Prostate gland (tissue), 2 donors: ENCODE results near the gene TUBB2B. TPM values are rescaled to one million over a fixed set of nuclear protein-coding genes. Genes with fewer than 3 reads are reported as not detected.

Experiments
- DNase-seq: peaks from one replicate; pipeline ENCODE4 v3.0.0-alpha.2; 2019; ENCODE audit warnings: low spot score
- H3K27ac ChIP-seq, 2 donors: fragments of 200-600 bp; sonication (generic); 2 replicates each; pipeline ENCODE4 v1.5.1; 2017 to 2019
- H3K27me3 ChIP-seq: fragments of 200-600 bp; sonication (generic); replicated peaks from 2 replicates; pipeline ENCODE4 v1.5.1; 2019; ENCODE audit not compliant: insufficient read depth
- H3K36me3 ChIP-seq, 2 donors: fragments of 200-600 bp; sonication (generic); 1 replicate in 1 of 2; 2 replicates in 1 of 2; pipeline versions ENCODE4 v1.5.1 to v1.8.1; 2017 to 2019
- H3K4me1 ChIP-seq: fragments of 200-600 bp; sonication (generic); replicated peaks from 2 replicates; pipeline ENCODE4 v1.5.1; 2019
- H3K4me3 ChIP-seq, 2 donors: fragments of 200-600 bp; sonication (generic); 2 replicates each; pipeline ENCODE4 v1.5.1; 2017 to 2019
- H3K9me3 ChIP-seq: fragments of 200-600 bp; sonication (generic); 2 replicates; pipeline ENCODE4 v1.5.1; 2017
- POLR2A ChIP-seq: fragments of 450-650 bp; IDR thresholded peaks from one replicate; pipeline ENCODE4 v1.6.1; 2016; ENCODE audit warnings: antibody characterized with exemption, mild to moderate bottlenecking
- POLR2AphosphoS5 ChIP-seq: sonication (generic); formaldehyde crosslinking; IDR thresholded peaks from one replicate; pipeline ENCODE4 v1.6.1; 2017; ENCODE audit warnings: antibody characterized with exemption
- WGBS: methylation state at CpG from one replicate; pipeline ENCODE4 v1.1.5; 2018; 5-methylcytosine and 5-hydroxymethylcytosine counted together
- intact Hi-C: fragments of 100-400 bp; cut with DNase I; formaldehyde crosslinking; loops from one replicate; pipeline ENCODE4 v1.14.2; 2022
- total RNA-seq, 2 donors: library from RNA; depleted of rRNA; stranded (reverse); fragments of >200 nt; gene quantifications; one replicate each; pipeline ENCODE4 v1.1.0, GENCODE V29; 2016
- TF ChIP-seq, protein P1 (sequence below), 4 experiments: fragments of 200-600 bp in 2 of 4; fragments of 450-650 bp in 2 of 4; sonication (generic) in 2 of 4; IDR thresholded peaks; 1 replicate in 3 of 4; 2 replicates in 1 of 4; pipeline ENCODE4 v1.5.1; 2016 to 2019; ENCODE audit warnings: antibody characterized with exemption in 4 of 4, mild to moderate bottlenecking in 2 of 4, moderate library complexity in 2 of 4

Gene TUBB2B
- total RNA-seq, 2 donors from 2014 or later: 3.9 to 4.5 TPM

DNA sequence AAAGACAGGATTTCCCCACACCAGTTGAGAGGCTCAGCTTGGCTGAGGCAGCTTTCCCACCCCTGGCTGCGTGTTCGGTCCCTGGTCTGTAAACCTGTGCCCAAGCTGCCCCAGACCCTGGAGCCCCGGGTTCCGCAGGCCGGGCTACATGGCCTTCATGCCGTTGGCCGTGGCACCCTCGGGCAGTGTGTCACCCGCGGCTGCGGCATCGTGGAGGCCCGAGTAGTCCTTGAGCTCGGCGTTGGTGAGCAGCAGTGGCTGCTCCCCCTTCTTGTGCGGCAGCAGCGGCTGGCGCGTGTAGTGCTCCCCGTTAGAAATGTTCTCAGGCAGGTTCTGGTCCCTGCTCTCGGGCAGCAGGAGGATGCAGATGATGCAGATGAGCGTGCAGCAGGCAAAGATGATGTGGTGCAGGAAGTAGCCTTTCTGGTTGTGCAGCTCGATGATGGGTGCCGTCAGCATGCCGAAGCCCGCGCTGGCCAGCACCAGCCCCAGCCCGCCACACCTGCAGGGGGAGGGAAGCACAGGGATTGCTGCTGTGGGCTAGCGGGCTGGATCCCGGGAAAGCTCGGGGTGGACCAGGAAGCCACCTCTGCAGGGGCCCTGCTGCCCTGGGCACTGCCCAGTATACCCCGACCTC, 45.6 kb upstream of the TUBB2B start:
- Histone ChIP-seq H3K4me1 (no peaks in the 10 kb centered on the region), H3K4me3 (no peak overlapping the region), H3K27me3 (no peaks in the 10 kb centered on the region), H3K9me3 (no peaks in the 10 kb centered on the region), H3K27ac (no peak overlapping the region), H3K36me3 (no peaks in the 10 kb centered on the region)
- TF ChIP-seq POLR2AphosphoS5 (no peak), POLR2A (no peak)
- TF ChIP-seq, protein P1, sequence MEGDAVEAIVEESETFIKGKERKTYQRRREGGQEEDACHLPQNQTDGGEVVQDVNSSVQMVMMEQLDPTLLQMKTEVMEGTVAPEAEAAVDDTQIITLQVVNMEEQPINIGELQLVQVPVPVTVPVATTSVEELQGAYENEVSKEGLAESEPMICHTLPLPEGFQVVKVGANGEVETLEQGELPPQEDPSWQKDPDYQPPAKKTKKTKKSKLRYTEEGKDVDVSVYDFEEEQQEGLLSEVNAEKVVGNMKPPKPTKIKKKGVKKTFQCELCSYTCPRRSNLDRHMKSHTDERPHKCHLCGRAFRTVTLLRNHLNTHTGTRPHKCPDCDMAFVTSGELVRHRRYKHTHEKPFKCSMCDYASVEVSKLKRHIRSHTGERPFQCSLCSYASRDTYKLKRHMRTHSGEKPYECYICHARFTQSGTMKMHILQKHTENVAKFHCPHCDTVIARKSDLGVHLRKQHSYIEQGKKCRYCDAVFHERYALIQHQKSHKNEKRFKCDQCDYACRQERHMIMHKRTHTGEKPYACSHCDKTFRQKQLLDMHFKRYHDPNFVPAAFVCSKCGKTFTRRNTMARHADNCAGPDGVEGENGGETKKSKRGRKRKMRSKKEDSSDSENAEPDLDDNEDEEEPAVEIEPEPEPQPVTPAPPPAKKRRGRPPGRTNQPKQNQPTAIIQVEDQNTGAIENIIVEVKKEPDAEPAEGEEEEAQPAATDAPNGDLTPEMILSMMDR (IDR thresholded peaks at IDR 0.05): no peak
- WGBS: 87% methylated on average over 27 of the region's 32 CpGs
- DNase-seq: no peak
- intact Hi-C loops: no loop called here

DNA sequence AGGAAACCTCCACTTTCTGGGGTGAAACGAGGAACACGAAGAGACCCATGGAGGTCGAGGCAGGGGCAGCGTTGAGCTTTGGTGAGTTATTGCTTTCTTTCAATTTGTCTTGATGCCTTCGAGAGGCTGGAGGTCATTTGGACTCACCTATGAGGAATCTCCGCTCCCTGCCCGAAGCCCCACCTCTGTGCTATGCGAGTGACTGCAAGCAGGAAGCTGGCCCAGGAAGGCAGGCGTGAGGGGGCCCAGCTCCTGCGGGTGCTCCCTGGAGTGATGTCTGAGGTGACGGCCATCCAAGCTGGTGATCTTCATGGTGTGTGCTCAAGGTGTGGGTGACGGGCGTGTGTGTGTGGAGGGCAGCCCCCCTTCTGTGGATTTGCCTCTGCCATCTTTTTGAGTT, 44.3 kb upstream of the TUBB2B start:
- no peak for TF ChIP-seq POLR2AphosphoS5
- no peak for TF ChIP-seq POLR2A
- TF ChIP-seq, protein P1 (IDR thresholded peaks at IDR 0.05): no peak
- no peaks in the 10 kb centered on the region for H3K36me3 ChIP-seq
- intact Hi-C loops: no loop called here
- no peak overlapping the region for H3K4me3 ChIP-seq
- H3K27me3 ChIP-seq: no peaks in the 10 kb centered on the region
- WGBS: 90% methylated on average over 13 of the region's 13 CpGs
- no peaks in the 10 kb centered on the region for H3K4me1 ChIP-seq
- H3K9me3 ChIP-seq: no peaks in the 10 kb centered on the region
- H3K27ac ChIP-seq: no peak overlapping the region
- no peak for DNase-seq

DNA sequence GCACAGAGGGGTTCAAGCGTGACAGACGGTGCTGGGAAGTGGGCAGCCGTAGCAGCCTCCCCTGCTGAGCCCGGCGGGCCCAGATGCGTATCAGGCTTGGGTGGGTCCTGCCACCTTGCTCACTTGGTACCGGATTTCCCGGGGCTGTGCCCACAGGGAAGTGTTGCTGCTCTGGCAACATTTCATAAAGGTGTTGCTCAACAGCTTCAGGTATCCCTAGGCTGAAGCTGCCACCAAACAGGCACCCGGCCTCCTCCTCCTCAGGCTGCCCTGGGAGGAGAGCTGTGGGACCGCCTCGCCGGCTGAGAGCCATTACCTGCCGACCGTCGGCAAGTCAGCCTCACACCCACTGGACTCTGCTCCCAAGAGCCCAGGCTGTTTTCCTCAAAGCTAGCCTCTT, 42.8 kb upstream of the TUBB2B start:
- Histone ChIP-seq H3K36me3 (no peaks in the 10 kb centered on the region), H3K27ac (no peak overlapping the region), H3K27me3 (no peaks in the 10 kb centered on the region), H3K9me3 (no peaks in the 10 kb centered on the region), H3K4me3 (no peak overlapping the region), H3K4me1 (no peaks in the 10 kb centered on the region)
- intact Hi-C loops: no loop called here
- WGBS: 72% methylated on average over 14 of the region's 15 CpGs
- TF ChIP-seq, protein P1 (IDR thresholded peaks at IDR 0.05): no peak
- TF ChIP-seq POLR2A: no peak
- TF ChIP-seq POLR2AphosphoS5: no peak
- DNase-seq: no peak

DNA sequence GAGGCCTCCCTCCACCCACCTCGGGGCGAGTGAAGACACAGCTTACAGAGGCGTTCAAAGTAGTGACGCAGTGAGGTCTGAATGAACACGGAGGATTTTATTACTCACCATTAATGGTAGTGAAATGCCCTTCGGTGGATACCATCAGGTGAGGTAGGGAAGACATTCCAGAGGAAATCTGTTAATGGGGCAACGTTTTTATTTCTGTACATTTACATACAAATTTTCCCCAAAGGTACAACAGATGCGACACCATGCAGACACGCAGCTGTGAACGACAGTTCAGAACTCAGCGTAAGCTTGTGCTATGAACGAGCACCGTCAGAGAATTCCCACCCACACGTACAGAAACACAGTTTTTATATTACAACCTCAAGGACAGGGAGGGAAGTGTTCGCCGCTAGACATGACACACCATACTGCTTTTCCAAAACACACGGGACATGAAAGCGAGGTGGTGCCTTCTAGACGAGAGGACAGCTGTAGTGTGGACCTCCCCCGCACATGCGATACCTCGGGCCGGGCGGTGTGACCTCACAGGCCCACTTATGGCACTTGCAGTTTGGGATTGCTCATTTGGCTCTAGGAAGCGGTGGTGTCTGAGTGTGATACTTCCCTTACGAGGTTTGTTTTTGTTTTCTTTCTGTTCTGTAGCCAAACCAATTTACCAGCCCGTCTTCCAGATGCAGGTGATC, 42.0 kb upstream of the TUBB2B start:
- Histone ChIP-seq H3K27ac (no peak overlapping the region), H3K9me3 (no peaks in the 10 kb centered on the region), H3K27me3 (no peaks in the 10 kb centered on the region), H3K4me3 (no peak overlapping the region), H3K36me3 (no peaks in the 10 kb centered on the region), H3K4me1 (no peaks in the 10 kb centered on the region)
- WGBS: 77% methylated on average over 27 of the region's 27 CpGs
- intact Hi-C loops: no loop called here
- no peak for TF ChIP-seq POLR2AphosphoS5
- TF ChIP-seq POLR2A: no peak
- DNase-seq: no peak

DNA sequence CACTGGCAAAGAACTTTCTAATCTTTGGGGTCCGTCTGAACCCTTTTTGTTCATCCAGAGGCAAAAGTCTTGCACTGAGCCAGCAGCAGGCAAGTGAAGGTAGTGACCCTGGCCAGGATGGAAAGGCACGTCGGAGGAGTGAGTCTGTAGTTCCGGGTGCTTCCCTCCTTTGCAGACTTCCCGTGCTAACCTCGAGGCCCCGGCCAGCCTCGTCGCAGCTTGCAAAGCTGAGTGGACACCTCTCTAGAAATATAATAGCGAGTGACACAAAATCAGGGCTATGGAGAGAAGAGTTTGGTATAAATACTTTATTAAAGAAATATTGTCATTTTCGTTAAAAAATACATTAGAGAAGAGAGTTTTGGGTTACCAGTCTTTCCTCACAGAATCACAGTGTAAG, 41.2 kb upstream of the TUBB2B start:
- no peaks in the 10 kb centered on the region for H3K36me3 ChIP-seq
- 86% methylated on average over 11 of the region's 11 CpGs for WGBS
- intact Hi-C loops: no loop called here
- no peaks in the 10 kb centered on the region for H3K4me1 ChIP-seq
- no peak overlapping the region for H3K27ac ChIP-seq
- DNase-seq: no peak
- no peaks in the 10 kb centered on the region for H3K9me3 ChIP-seq
- H3K27me3 ChIP-seq: no peaks in the 10 kb centered on the region
- TF ChIP-seq, protein P1 (IDR thresholded peaks at IDR 0.05): no peak
- TF ChIP-seq POLR2AphosphoS5: no peak
- no peak for TF ChIP-seq POLR2A
- no peak overlapping the region for H3K4me3 ChIP-seq
